ENCODE data around the gene AKR1C8. TPM values are rescaled to one million over a fixed set of nuclear protein-coding genes. Genes with fewer than 3 reads are reported as not detected.
"Not testable (repeated sequence)": the region's sequence is repeated elsewhere in the genome, so short reads cannot be mapped to it uniquely, and the experiment has no call there.

The AKR1C8 gene
- total and polyA plus RNA-seq, 9 of the 15 experiments (the other 6 are each of a cell fraction or from before 2014, with no cell fraction given): 0.03 to 0.29 (median 0.08) TPM

- POLR2A ChIA-PET; H3K9me3 ChIP-seq (replicated peaks; ENCODE audit: control insufficient read depth, insufficient read depth, low read depth, low read length); H4K20me1 ChIP-seq (replicated peaks; ENCODE audit: control insufficient read depth, insufficient read depth, low read length); H3K36me3 ChIP-seq (ENCODE audit: control insufficient read depth, insufficient read depth, low read length); H3K4me2 ChIP-seq (ENCODE audit: insufficient read depth, low read length); BruUV-seq (replicated peaks); H2AFZ ChIP-seq (ENCODE audit: low read depth, low read length); H3K79me2 ChIP-seq (ENCODE audit: control insufficient read depth, insufficient read depth, low read length); H3K4me1 ChIP-seq (replicated peaks in 1 of 2; ENCODE audit: control insufficient read depth in 2 of 2, insufficient read depth in 2 of 2, low read length in 2 of 2); H3K27ac ChIP-seq (ENCODE audit: extremely low read depth, low read depth, low read length); H3K9me1 ChIP-seq (ENCODE audit: control insufficient read depth, insufficient read depth, low read length); in situ Hi-C loops (cut with MboI); CTCF ChIA-PET (ENCODE audit: low intra/inter-chr PET ratio); intact Hi-C loops (cut with micrococcal nuclease); H3K4me3 ChIP-seq; H3K27me3 ChIP-seq (ENCODE audit: control insufficient read depth in 2 of 2, insufficient read depth in 2 of 2, low read length in 2 of 2); H3K9ac ChIP-seq (ENCODE audit: insufficient read depth in 1 of 2, low read depth in 2 of 2, low read length in 2 of 2); FAIRE-seq: not testable (repeated sequence)
- no CpG with 5 or more reads among the region's 1 CpG for WGBS (ENCODE audit: insufficient coverage, low coverage, missing lambda C conversion rate)
- 0 out of 2 replicates have a peak, but pooled peaks have one; percentile 26 for TF ChIP-seq CBX5 (IDR thresholded peaks at IDR 0.05; ENCODE audit: borderline replicate concordance, low read depth)
- peak in 2 of 3 experiments; percentile 19 to 40; a peak in 3 of 6 replicates for TF ChIP-seq CTCF (IDR thresholded peaks at IDR 0.05 in 2 of 3, conservative IDR thresholded peaks at IDR 0.05 in 1 of 3; ENCODE audit: insufficient read depth in 2 of 3, low read depth in 1 of 3, low read length in 3 of 3)
- TF ChIP-seq RAD21 (CRISPR knock-in tag; conservative IDR thresholded peaks at IDR 0.05 in 1 of 2, IDR thresholded peaks at IDR 0.05 in 1 of 2): peak in 1 of 2 experiments; percentile 45; a peak in 2 of 4 replicates
- DNase-seq (ENCODE audit: extremely low read depth in 1 of 4, low spot score in 3 of 4) (peak in 1 of 4 experiments; percentile 16), ATAC-seq (peak; percentile 74)
These were observed 25.3 kb upstream of the AKR1C8 start for GRCh38 chr10:5210261-5210660.

GRCh38 chr10:5209776-5210175 is 24.8 kb upstream of the AKR1C8 start:
- H3K4me1 ChIP-seq (replicated peaks in 1 of 2; ENCODE audit: control insufficient read depth in 2 of 2, insufficient read depth in 2 of 2, low read length in 2 of 2); H2AFZ ChIP-seq (ENCODE audit: low read depth, low read length); BruUV-seq (replicated peaks); H3K4me3 ChIP-seq; H3K9ac ChIP-seq (ENCODE audit: insufficient read depth in 1 of 2, low read depth in 2 of 2, low read length in 2 of 2); in situ Hi-C loops (cut with MboI); H3K9me1 ChIP-seq (ENCODE audit: control insufficient read depth, insufficient read depth, low read length); H3K27ac ChIP-seq (ENCODE audit: extremely low read depth, low read depth, low read length); H3K79me2 ChIP-seq (ENCODE audit: control insufficient read depth, insufficient read depth, low read length); DNase-seq (ENCODE audit: extremely low read depth in 1 of 4, low spot score in 3 of 4); H4K20me1 ChIP-seq (replicated peaks; ENCODE audit: control insufficient read depth, insufficient read depth, low read length); H3K9me3 ChIP-seq (replicated peaks; ENCODE audit: control insufficient read depth, insufficient read depth, low read depth, low read length); CTCF ChIA-PET (ENCODE audit: low intra/inter-chr PET ratio); H3K36me3 ChIP-seq (ENCODE audit: control insufficient read depth, insufficient read depth, low read length); H3K27me3 ChIP-seq (ENCODE audit: control insufficient read depth in 2 of 2, insufficient read depth in 2 of 2, low read length in 2 of 2); H3K4me2 ChIP-seq (ENCODE audit: insufficient read depth, low read length); ATAC-seq; intact Hi-C loops (cut with micrococcal nuclease); FAIRE-seq; POLR2A ChIA-PET: not testable (repeated sequence)
- WGBS (ENCODE audit: insufficient coverage, low coverage, missing lambda C conversion rate): 46% methylated on average over 1 of the region's 1 CpG

Measured in K562 (cell line).